Smooth muscle cell (in vitro differentiated cells): ENCODE data around the gene SERPINA5. TPM values are rescaled to one million over a fixed set of nuclear protein-coding genes. Genes with fewer than 3 reads are reported as not detected.

Source experiments
- DNase-seq: peaks from one replicate; lab custom pipeline; 2025; ENCODE audit not compliant: unreplicated experiment; lab: John Stamatoyannopoulos, UW
- H2AFZ ChIP-seq: fragments of 200-600 bp; sonication (generic); 2 replicates; pipeline ENCODE4 v1.6.0; 2016; ENCODE audit warnings: antibody characterized with exemption, low read depth, mild to moderate bottlenecking
- H3F3A ChIP-seq: fragments of 200-600 bp; sonication (generic); 2 replicates; pipeline ENCODE4 v1.6.0; 2017; ENCODE audit warnings: antibody characterized with exemption, low read depth
- H3K27ac ChIP-seq: fragments of 200-600 bp; sonication (generic); 2 replicates; pipeline ENCODE4 v1.5.1; 2016; ENCODE audit warnings: low read depth, mild to moderate bottlenecking
- H3K27me3 ChIP-seq: fragments of 200-600 bp; sonication (generic); 2 replicates; pipeline ENCODE4 v1.6.1; 2016; ENCODE audit warnings: low read depth, mild to moderate bottlenecking
- H3K36me3 ChIP-seq: fragments of 200-600 bp; sonication (generic); 2 replicates; pipeline ENCODE4 v1.5.1; 2016; ENCODE audit warnings: low read depth
- H3K4me1 ChIP-seq: fragments of 200-600 bp; sonication (generic); 2 replicates; pipeline ENCODE4 v1.5.1; 2016; ENCODE audit warnings: low read depth
- H3K4me2 ChIP-seq: fragments of 200-600 bp; sonication (generic); 2 replicates; pipeline ENCODE4 v1.6.0; 2016; ENCODE audit warnings: mild to moderate bottlenecking
- H3K4me3 ChIP-seq: fragments of 200-600 bp; sonication (generic); 2 replicates; pipeline ENCODE4 v1.5.1; 2016; ENCODE audit warnings: mild to moderate bottlenecking
- H3K79me2 ChIP-seq: fragments of 200-600 bp; sonication (generic); 2 replicates; pipeline ENCODE4 v1.6.0; 2016; ENCODE audit warnings: low read depth, mild to moderate bottlenecking
- H3K9ac ChIP-seq: fragments of 200-600 bp; sonication (generic); 2 replicates; pipeline ENCODE4 v1.6.0; 2016; ENCODE audit warnings: low read depth
- H3K9me3 ChIP-seq: fragments of 200-600 bp; sonication (generic); replicated peaks from 2 replicates; pipeline ENCODE4 v1.5.1; 2016; ENCODE audit warnings: low read depth
- H4K20me1 ChIP-seq: fragments of 200-600 bp; sonication (generic); 2 replicates; pipeline ENCODE4 v1.6.0; 2016; ENCODE audit warnings: low read depth
- WGBS: methylation state at CpG from one replicate; pipeline ENCODE4 v1.1.7; 2016; ENCODE audit warnings: low lambda C conversion rate; 5-methylcytosine and 5-hydroxymethylcytosine counted together
- polyA plus RNA-seq: library from polyadenylated mRNA; unstranded; fragments of >200 nt; fragmentation: Nextera tagmentation; extraction: Ambion mirVana; gene quantifications from 2 replicates; pipeline ENCODE4 v1.2.1, GENCODE V29; 2016
- total RNA-seq: library from RNA; depleted of rRNA; stranded (reverse); fragments of >200 nt; gene quantifications from 2 replicates; pipeline ENCODE4 v1.2.3, GENCODE V29; 2014
- TF ChIP-seq, protein P1 (sequence below): fragments of 200-600 bp; sonication (generic); IDR thresholded peaks from 2 replicates; pipeline ENCODE4 v1.5.1; 2017; ENCODE audit warnings: borderline replicate concordance, mild to moderate bottlenecking, antibody characterized with exemption; ENCODE audit not compliant: insufficient read depth, poor library complexity, severe bottlenecking

SERPINA5 gene
- total and polyA plus RNA-seq, 2 experiments from 2014 or later = 0.27 to 0.43 TPM

GRCh38 chr14:94584591-94585280 lies 3.5 kb downstream of the SERPINA5 start:
- 86% methylated on average over 5 of the region's 5 CpGs for WGBS
- DNase-seq = no peak
- Histone ChIP-seq H3K9me3 (no peaks in the 10 kb centered on the region), H4K20me1 (no peaks in the 10 kb centered on the region), H3K27me3 (no peaks in the 10 kb centered on the region), H3K4me1 (no peaks in the 10 kb centered on the region), H2AFZ (no peak overlapping the region), H3F3A (no peaks in the 10 kb centered on the region), H3K36me3 (no peaks in the 10 kb centered on the region), H3K27ac (no peak overlapping the region), H3K79me2 (no peaks in the 10 kb centered on the region), H3K4me3 (no peak overlapping the region), H3K4me2 (no peak overlapping the region), H3K9ac (no peak overlapping the region)
- TF ChIP-seq, protein P1, sequence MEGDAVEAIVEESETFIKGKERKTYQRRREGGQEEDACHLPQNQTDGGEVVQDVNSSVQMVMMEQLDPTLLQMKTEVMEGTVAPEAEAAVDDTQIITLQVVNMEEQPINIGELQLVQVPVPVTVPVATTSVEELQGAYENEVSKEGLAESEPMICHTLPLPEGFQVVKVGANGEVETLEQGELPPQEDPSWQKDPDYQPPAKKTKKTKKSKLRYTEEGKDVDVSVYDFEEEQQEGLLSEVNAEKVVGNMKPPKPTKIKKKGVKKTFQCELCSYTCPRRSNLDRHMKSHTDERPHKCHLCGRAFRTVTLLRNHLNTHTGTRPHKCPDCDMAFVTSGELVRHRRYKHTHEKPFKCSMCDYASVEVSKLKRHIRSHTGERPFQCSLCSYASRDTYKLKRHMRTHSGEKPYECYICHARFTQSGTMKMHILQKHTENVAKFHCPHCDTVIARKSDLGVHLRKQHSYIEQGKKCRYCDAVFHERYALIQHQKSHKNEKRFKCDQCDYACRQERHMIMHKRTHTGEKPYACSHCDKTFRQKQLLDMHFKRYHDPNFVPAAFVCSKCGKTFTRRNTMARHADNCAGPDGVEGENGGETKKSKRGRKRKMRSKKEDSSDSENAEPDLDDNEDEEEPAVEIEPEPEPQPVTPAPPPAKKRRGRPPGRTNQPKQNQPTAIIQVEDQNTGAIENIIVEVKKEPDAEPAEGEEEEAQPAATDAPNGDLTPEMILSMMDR = no peak

DNA sequence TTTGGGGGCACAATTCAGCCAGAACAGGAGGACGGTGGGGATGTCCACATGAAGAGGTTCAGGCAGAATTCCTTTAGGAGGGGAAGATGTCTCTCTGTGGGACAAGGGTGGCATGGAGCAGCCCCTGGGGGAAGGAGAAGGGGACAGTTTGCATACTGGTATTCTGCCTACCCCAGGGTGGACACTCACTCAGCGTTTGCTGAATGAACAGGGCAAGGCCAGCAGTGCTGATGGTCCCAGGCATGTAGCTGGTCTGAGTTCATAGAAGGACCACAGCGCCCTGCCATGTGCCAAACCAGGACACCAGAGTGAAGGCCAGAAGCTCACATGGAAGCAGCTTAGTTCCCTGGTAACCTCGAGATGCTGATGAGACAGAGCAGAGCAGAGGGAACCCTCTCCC lies 5.4 kb downstream of the SERPINA5 start:
- H3K27me3 ChIP-seq = no peaks in the 10 kb centered on the region
- TF ChIP-seq, protein P1 = no peak

GRCh38 chr14:94588311-94588710 lies 7.1 kb downstream of the SERPINA5 start:
- no peak overlapping the region for H3K4me2 ChIP-seq
- H3K4me1 ChIP-seq = no peaks in the 10 kb centered on the region
- H3K36me3 ChIP-seq = no peaks in the 10 kb centered on the region
- H3K9ac ChIP-seq = no peak overlapping the region
- H3K27me3 ChIP-seq = no peaks in the 10 kb centered on the region
- TF ChIP-seq, protein P1 = no peak
- H3K79me2 ChIP-seq = no peaks in the 10 kb centered on the region
- DNase-seq = no peak
- H3K27ac ChIP-seq = no peak overlapping the region
- 82% methylated on average over 4 of the region's 4 CpGs for WGBS
- H3F3A ChIP-seq = no peaks in the 10 kb centered on the region
- no peaks in the 10 kb centered on the region for H4K20me1 ChIP-seq
- no peak overlapping the region for H2AFZ ChIP-seq
- H3K4me3 ChIP-seq = no peak overlapping the region
- no peaks in the 10 kb centered on the region for H3K9me3 ChIP-seq

More for the DNA sequence above, 5.4 kb downstream of the SERPINA5 start:
- H3F3A ChIP-seq = no peaks in the 10 kb centered on the region
- no peak overlapping the region for H3K4me3 ChIP-seq
- no peaks in the 10 kb centered on the region for H3K79me2 ChIP-seq
- no peaks in the 10 kb centered on the region for H3K36me3 ChIP-seq
- no peak overlapping the region for H3K27ac ChIP-seq
- no peak overlapping the region for H2AFZ ChIP-seq
- 79% methylated on average over 4 of the region's 4 CpGs for WGBS
- no peaks in the 10 kb centered on the region for H3K9me3 ChIP-seq
- no peaks in the 10 kb centered on the region for H3K4me1 ChIP-seq
- no peak overlapping the region for H3K4me2 ChIP-seq
- DNase-seq = no peak
- H3K9ac ChIP-seq = no peak overlapping the region
- no peaks in the 10 kb centered on the region for H4K20me1 ChIP-seq

- Histone ChIP-seq H3K9me3 (no peaks in the 10 kb centered on the region), H3K4me2 (no peak overlapping the region), H3K9ac (no peak overlapping the region), H3K27ac (no peak overlapping the region), H3K4me1 (no peaks in the 10 kb centered on the region), H2AFZ (no peak overlapping the region), H4K20me1 (no peaks in the 10 kb centered on the region), H3K36me3 (no peaks in the 10 kb centered on the region), H3F3A (no peaks in the 10 kb centered on the region), H3K27me3 (no peaks in the 10 kb centered on the region), H3K79me2 (no peaks in the 10 kb centered on the region), H3K4me3 (no peak overlapping the region)
- TF ChIP-seq, protein P1 = no peak
- DNase-seq = no peak
Observed at GRCh38 chr14:94591073-94591472, 9.8 kb downstream of the SERPINA5 start.
